ENCODE results near the gene CHCHD6.
A peak's percentile ranks its signal among the peaks of the same experiment; 100 is the strongest.

Gene CHCHD6

GRCh38 chr3:126958638-126959085 is 254.6 kb downstream of the CHCHD6 start:
- no peak for TF ChIP-seq SIN3A (IDR thresholded peaks at IDR 0.05; ENCODE audit: borderline replicate concordance, insufficient read depth, low read length)
- TF ChIP-seq TAF1 (IDR thresholded peaks at IDR 0.05; ENCODE audit: borderline replicate concordance, insufficient read depth, low read length) = no peak

DNA sequence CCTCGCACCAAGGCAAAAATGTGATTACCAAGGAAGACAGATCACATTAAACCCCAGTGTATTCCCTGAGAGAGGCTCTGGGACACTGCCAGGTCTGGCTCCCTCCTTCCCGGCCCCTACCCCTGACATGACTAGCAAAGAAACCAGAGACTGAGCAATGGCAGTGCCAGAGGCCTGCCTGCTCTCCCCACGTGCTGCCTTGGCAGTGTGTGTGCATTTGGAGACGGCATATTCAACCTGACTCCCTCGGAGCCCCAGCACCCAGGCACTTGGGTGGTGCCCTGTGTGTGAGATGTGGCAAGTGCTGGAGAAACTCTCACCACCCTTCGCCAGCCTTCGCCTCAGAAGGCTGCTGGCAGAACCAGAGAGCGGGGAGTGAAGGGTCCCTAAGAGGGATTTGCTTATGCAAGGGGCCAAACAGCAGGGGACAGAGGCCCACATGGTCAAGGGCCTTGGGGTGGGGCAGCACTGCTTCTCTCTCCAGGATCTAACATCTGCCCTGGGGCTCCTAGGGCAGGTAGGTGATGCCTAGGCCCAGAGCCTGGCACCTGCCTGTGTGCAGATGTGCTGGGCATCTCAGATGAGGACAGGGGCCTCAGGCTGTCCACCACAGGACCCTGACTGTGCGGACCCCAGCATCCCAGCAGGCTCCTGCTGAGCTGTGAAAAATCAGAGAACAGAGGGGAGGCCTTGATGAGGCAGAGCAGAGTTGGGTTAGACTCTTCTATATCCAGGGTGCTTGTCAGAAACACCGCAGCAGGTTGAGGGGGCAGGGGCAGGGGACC is 255.3 kb downstream of the CHCHD6 start:
- no peak for TF ChIP-seq FOXP2 (optimal IDR thresholded peaks at IDR 0.05; ENCODE audit: borderline replicate concordance, extremely low read depth, extremely low read length, insufficient read depth)
- no peak for TF ChIP-seq SIN3A (IDR thresholded peaks at IDR 0.05; ENCODE audit: borderline replicate concordance, insufficient read depth, low read length)
- no peak for TF ChIP-seq POLR2AphosphoS5 (IDR thresholded peaks at IDR 0.05; ENCODE audit: low read depth, low read length)
- TF ChIP-seq, protein P1, sequence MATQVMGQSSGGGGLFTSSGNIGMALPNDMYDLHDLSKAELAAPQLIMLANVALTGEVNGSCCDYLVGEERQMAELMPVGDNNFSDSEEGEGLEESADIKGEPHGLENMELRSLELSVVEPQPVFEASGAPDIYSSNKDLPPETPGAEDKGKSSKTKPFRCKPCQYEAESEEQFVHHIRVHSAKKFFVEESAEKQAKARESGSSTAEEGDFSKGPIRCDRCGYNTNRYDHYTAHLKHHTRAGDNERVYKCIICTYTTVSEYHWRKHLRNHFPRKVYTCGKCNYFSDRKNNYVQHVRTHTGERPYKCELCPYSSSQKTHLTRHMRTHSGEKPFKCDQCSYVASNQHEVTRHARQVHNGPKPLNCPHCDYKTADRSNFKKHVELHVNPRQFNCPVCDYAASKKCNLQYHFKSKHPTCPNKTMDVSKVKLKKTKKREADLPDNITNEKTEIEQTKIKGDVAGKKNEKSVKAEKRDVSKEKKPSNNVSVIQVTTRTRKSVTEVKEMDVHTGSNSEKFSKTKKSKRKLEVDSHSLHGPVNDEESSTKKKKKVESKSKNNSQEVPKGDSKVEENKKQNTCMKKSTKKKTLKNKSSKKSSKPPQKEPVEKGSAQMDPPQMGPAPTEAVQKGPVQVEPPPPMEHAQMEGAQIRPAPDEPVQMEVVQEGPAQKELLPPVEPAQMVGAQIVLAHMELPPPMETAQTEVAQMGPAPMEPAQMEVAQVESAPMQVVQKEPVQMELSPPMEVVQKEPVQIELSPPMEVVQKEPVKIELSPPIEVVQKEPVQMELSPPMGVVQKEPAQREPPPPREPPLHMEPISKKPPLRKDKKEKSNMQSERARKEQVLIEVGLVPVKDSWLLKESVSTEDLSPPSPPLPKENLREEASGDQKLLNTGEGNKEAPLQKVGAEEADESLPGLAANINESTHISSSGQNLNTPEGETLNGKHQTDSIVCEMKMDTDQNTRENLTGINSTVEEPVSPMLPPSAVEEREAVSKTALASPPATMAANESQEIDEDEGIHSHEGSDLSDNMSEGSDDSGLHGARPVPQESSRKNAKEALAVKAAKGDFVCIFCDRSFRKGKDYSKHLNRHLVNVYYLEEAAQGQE (IDR thresholded peaks at IDR 0.05; ENCODE audit: insufficient read depth in 1 of 2, low read depth in 2 of 2, low read length in 2 of 2) = no peak
- no peak for TF ChIP-seq TAF1 (IDR thresholded peaks at IDR 0.05; ENCODE audit: borderline replicate concordance, insufficient read depth, low read length)

DNA sequence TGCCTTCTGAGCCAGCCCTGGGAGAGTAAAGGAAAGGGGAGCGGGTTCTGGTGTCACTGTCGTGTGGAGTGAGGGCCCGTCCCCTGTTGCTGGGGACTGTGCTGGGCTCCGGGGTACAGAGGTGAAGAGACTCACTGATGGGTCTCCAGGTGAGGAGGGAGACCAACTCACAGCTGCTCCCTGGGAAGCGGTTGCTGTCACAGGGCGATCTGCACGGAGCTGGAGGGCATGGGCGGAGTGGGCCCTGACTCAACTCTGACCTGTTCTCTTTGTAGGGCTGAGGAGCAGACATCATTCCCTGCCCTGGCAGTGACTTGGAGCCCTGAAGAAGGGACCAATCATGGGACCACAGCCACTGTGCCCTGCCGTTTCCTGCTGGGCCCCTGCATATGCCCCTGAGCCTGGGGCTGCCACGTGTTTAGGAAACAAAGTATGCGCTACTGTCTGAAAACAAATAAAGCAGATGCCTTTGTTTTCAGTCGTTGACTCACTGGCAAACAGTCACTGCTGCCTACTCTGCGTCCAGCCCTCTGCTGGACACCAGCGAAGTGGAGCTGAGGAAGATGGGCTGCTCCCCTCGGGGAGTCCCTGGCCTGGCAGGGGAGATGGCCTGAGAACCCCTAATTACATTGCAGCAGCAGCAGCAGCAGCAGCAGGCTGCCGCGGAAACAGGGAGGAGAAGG is 256.0 kb downstream of the CHCHD6 start:
- TF ChIP-seq SIN3A (IDR thresholded peaks at IDR 0.05; ENCODE audit: borderline replicate concordance, insufficient read depth, low read length) = no peak
- peak; percentile 13 for TF ChIP-seq FOXP2 (optimal IDR thresholded peaks at IDR 0.05; ENCODE audit: borderline replicate concordance, extremely low read depth, extremely low read length, insufficient read depth)

DNA sequence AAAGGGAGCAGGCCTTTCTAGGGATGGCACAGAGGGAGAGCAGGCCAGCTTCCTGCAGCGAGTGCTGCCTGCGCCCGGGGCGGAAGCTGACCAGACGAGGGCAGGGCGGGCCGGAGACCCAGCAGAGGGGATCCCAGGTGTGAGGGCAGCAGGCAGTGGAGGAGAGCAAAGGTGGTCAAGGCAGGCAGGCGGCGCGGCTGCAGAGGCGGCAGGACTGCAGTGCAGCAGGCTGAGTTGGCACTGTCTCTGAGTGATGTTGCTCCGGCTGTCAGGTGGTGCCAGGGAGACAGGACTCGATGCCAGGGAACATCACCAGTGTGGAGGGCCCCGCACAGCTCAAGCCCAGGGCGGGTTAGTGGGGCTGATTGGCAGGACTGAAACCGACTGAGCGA is 256.6 kb downstream of the CHCHD6 start:
- TF ChIP-seq TAF1 (IDR thresholded peaks at IDR 0.05; ENCODE audit: borderline replicate concordance, insufficient read depth, low read length) = no peak
- no peak for TF ChIP-seq SIN3A (IDR thresholded peaks at IDR 0.05; ENCODE audit: borderline replicate concordance, insufficient read depth, low read length)
- peak; percentile 4 for TF ChIP-seq FOXP2 (optimal IDR thresholded peaks at IDR 0.05; ENCODE audit: borderline replicate concordance, extremely low read depth, extremely low read length, insufficient read depth)
- TF ChIP-seq, protein P1 (IDR thresholded peaks at IDR 0.05; ENCODE audit: insufficient read depth in 1 of 2, low read depth in 2 of 2, low read length in 2 of 2) = no peak
- TF ChIP-seq POLR2AphosphoS5 (IDR thresholded peaks at IDR 0.05; ENCODE audit: low read depth, low read length) = no peak

DNA sequence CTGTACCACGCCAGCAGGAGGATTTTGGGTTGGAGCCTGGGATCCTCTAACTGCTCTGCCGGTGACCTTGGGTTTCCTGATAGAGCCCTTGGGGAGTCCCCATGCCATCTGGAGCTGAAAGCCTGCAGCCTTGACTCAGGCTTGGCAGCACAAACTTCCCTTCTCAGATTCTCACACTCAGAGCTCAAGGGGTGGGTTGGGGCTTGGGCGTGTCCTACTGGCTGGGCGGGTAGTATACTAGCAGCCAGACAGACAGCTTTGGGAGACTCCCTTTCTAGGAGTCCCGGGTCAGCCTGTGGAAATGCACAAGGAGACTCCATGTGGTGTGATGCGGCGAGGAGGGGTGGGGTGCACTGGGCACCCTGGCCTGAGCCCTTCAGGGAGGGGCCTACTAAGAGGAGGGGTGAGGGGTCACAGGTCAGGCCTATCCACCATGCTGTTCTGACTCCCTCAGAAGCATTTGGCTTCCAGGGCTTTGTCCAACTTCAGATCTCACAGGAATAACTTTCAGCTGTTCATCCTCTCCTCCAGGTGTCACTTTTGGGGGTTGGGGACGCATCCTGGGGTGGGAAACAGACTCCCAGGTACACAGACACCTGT is 257.3 kb downstream of the CHCHD6 start:
- TF ChIP-seq SIN3A (IDR thresholded peaks at IDR 0.05; ENCODE audit: borderline replicate concordance, insufficient read depth, low read length) = no peak
- TF ChIP-seq, protein P1 (IDR thresholded peaks at IDR 0.05; ENCODE audit: insufficient read depth in 1 of 2, low read depth in 2 of 2, low read length in 2 of 2) = no peak
- no peak for TF ChIP-seq POLR2AphosphoS5 (IDR thresholded peaks at IDR 0.05; ENCODE audit: low read depth, low read length)
